ENCODE measurements around the gene METTL16. TPM values are rescaled to one million over a fixed set of nuclear protein-coding genes. Genes with fewer than 3 reads are reported as not detected.

METTL16 gene
- total RNA-seq, 1 experiment from 2014 or later, result 37.6 TPM

DNA sequence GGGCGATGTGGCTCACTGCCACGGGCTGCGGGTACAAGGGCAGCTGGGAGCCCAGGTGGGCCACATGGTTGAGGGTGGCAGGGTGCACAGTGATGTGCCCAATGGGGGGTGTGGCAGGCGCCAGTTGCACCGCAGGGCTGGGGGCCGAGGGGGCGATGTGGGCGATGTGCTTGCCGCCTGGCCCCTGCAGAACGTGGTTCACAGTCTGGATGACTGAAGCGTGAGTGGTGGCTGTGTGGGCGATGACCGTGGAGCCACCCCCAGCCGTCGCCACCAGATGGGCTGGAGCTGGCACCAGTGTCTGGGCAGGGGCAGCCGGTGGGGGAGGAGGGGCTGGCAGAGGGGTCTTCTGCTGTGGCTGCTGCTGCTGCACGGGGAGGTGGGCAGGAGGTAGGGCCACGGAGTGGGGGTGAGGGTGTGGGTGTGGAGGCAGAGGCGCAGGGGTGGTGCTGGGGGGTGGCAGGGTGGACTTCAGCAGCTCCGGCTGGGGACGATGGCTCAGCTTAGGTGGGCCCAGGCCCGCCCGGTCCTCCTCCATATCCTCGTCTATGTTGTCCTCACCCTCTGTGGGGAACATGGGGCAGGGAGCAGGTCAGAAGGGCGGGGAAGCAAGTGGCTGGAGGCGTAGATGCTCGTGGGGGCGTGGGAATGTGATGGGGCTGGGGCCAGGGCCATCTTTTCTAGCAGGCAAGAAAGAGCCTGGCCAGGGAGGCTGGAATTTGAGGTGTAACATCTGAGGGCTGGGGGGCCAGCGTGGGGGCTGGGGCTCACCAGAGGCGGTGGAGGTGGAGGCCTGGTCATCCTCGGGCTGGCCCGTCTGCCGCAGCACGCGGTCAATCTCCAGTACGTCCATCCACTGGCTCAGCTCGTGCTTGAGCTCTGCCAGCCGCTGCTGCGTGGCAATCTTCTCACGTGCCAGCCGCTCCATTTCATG is 124.3 kb downstream of the METTL16 start:
- intact Hi-C loops (cut with micrococcal nuclease), result no loop called here
- ATAC-seq, result no peak
- Histone ChIP-seq H3K9ac (ENCODE audit: low read length) (no peak overlapping the region), H3K9me2 (ENCODE audit: insufficient read depth) (no peaks in the 10 kb centered on the region), H3K4me3 (replicated peaks in 1 of 2; ENCODE audit: low read depth in 1 of 2, low read length in 2 of 2) (no peak overlapping the region), H2AFZ (ENCODE audit: low read depth, low read length, poor library complexity, severe bottlenecking) (no peak overlapping the region), H3K79me2 (ENCODE audit: insufficient read depth, low read length) (peaks cover 13% of the 10 kb centered on the region), H3K27me3 (ENCODE audit: insufficient read depth, low read length) (no peaks in the 10 kb centered on the region), H3K27ac (ENCODE audit: low read depth, low read length) (no peak overlapping the region), H4K20me1 (ENCODE audit: insufficient read depth) (no peaks in the 10 kb centered on the region), H3K9me3 (ENCODE audit: control insufficient read depth in 1 of 2, insufficient read depth in 1 of 2, low read depth in 1 of 2, low read length in 2 of 2) (no peaks in the 10 kb centered on the region), H3K36me3 (ENCODE audit: control insufficient read depth in 1 of 2, insufficient read depth in 2 of 2, low read length in 2 of 2) (peaks cover 0 to 3% of the 10 kb centered on the region in 2 experiments; a peak in 1 of 4 replicates), H3K4me2 (ENCODE audit: low read length) (no peak overlapping the region), H3K4me1 (ENCODE audit: control insufficient read depth in 1 of 2, insufficient read depth in 2 of 2, low read length in 2 of 2) (peaks cover 11 to 33% of the 10 kb centered on the region in 2 experiments)
- DNase-seq (ENCODE audit: low read depth, low spot score), result no peak
- BruUV-seq (replicated peaks), result no TSS peak
- ChIA-PET POLR2A (interaction anchor here (0.9 kb wide), 1 partner anchor 10 kb away, joined by 3 read pairs; no protein-coding TSS in a partner anchor), RAD21 (ENCODE audit: low non-redundant PET in 1 of 2, low total read pairs in 2 of 2, uncharacterized antibody in 2 of 2, unreplicated experiment in 2 of 2) (no interaction called here), CTCF (no interaction called here)
- no peak for TF ChIP-seq YY1 (IDR thresholded peaks at IDR 0.05; ENCODE audit: extremely low read depth, insufficient replicate concordance, low read depth, low read length)
- no peak for TF ChIP-seq SP1 (IDR thresholded peaks at IDR 0.05; ENCODE audit: low read depth)
- TF ChIP-seq EGR1 (IDR thresholded peaks at IDR 0.05; ENCODE audit: low read depth), result no peak
- no peak for TF ChIP-seq EZH2phosphoT487 (IDR thresholded peaks at IDR 0.05; ENCODE audit: borderline replicate concordance)
- TF ChIP-seq CBX3 (IDR thresholded peaks at IDR 0.05; ENCODE audit: low read depth), result no peak
- TF ChIP-seq SIN3A (IDR thresholded peaks at IDR 0.05; ENCODE audit: low read depth), result no peak
- TF ChIP-seq, protein P1, sequence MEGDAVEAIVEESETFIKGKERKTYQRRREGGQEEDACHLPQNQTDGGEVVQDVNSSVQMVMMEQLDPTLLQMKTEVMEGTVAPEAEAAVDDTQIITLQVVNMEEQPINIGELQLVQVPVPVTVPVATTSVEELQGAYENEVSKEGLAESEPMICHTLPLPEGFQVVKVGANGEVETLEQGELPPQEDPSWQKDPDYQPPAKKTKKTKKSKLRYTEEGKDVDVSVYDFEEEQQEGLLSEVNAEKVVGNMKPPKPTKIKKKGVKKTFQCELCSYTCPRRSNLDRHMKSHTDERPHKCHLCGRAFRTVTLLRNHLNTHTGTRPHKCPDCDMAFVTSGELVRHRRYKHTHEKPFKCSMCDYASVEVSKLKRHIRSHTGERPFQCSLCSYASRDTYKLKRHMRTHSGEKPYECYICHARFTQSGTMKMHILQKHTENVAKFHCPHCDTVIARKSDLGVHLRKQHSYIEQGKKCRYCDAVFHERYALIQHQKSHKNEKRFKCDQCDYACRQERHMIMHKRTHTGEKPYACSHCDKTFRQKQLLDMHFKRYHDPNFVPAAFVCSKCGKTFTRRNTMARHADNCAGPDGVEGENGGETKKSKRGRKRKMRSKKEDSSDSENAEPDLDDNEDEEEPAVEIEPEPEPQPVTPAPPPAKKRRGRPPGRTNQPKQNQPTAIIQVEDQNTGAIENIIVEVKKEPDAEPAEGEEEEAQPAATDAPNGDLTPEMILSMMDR (IDR thresholded peaks at IDR 0.05 in 2 of 3, conservative IDR thresholded peaks at IDR 0.05 in 1 of 3; ENCODE audit: borderline replicate concordance in 1 of 3, insufficient read depth in 1 of 3, low read depth in 2 of 3, low read length in 2 of 3), result no peak
- TF ChIP-seq ELF1 (IDR thresholded peaks at IDR 0.05; ENCODE audit: borderline replicate concordance, low read depth), result no peak
- TF ChIP-seq POLR2AphosphoS5 (IDR thresholded peaks at IDR 0.05; ENCODE audit: low read depth, low read length), result no peak
- TF ChIP-seq FOSL1 (IDR thresholded peaks at IDR 0.05; ENCODE audit: low read depth), result no peak
- TF ChIP-seq, protein P2, sequence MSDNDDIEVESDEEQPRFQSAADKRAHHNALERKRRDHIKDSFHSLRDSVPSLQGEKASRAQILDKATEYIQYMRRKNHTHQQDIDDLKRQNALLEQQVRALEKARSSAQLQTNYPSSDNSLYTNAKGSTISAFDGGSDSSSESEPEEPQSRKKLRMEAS (IDR thresholded peaks at IDR 0.05), result no peak
- TF ChIP-seq RAD21 (IDR thresholded peaks at IDR 0.05; ENCODE audit: low read depth), result no peak
- no peak for TF ChIP-seq ZFX (IDR thresholded peaks at IDR 0.05)
- TF ChIP-seq JUND (IDR thresholded peaks at IDR 0.05), result no peak
- TF ChIP-seq ZNF274 (IDR thresholded peaks at IDR 0.05; ENCODE audit: low read depth, low read length), result no peak
- TF ChIP-seq TCF7L2 (IDR thresholded peaks at IDR 0.05; ENCODE audit: borderline replicate concordance, extremely low read depth, insufficient read depth, insufficient read length), result no peak

Data from HCT116 (cell line).